A673 (cell line): ENCODE results near the gene RHEX. TPM values are rescaled to one million over a fixed set of nuclear protein-coding genes. Genes with fewer than 3 reads are reported as not detected.
"Not testable (repeated sequence)": the region's sequence is repeated elsewhere in the genome, so short reads cannot be mapped to it uniquely, and the experiment has no call there.

Source experiments
- BruUV-seq: library from RNA; stranded (reverse); fragments of 400-500 nt; replicated peaks from 2 replicates; lab custom pipeline; 2021; lab: Mats Ljungman, UMichigan
- CTCF ChIA-PET: fragments of 300-600 bp; sonication (Branson Sonifier 250); formaldehyde crosslinking; loops from one replicate; lab custom pipeline; 2022; ENCODE audit warnings: antibody characterized with exemption; lab: Charles Lee
- POLR2A ChIA-PET: fragments of 300-600 bp; sonication (Branson Sonifier 250); formaldehyde crosslinking; loops from one replicate; lab custom pipeline; 2022; ENCODE audit warnings: antibody characterized with exemption; ENCODE audit not compliant: low non-redundant PET; lab: Charles Lee
- DNase-seq: peaks from one replicate; pipeline ENCODE4 v3.0.0-alpha.2; 2015; ENCODE audit warnings: low spot score
- H3K27ac ChIP-seq: fragments of 200-600 bp; sonication (generic); 2 replicates; pipeline ENCODE4 v1.5.1; 2016; ENCODE audit warnings: mixed run types, low read depth, mild to moderate bottlenecking, mixed read lengths, antibody characterized with exemption, low read length; ENCODE audit not compliant: poor library complexity, severe bottlenecking
- H3K27me3 ChIP-seq: fragments of 200-600 bp; sonication (generic); replicated peaks from 2 replicates; pipeline ENCODE4 v1.6.1; 2017; ENCODE audit warnings: mixed run types, low read depth, mild to moderate bottlenecking, mixed read lengths, antibody characterized with exemption, low read length; ENCODE audit not compliant: insufficient read depth, poor library complexity
- H3K36me3 ChIP-seq: fragments of 200-600 bp; sonication (generic); 2 replicates; pipeline ENCODE4 v1.6.1; 2016; ENCODE audit warnings: mixed run types, mild to moderate bottlenecking, mixed read lengths, antibody characterized with exemption, low read length; ENCODE audit not compliant: insufficient read depth, poor library complexity, severe bottlenecking
- H3K4me1 ChIP-seq: fragments of 200-600 bp; sonication (generic); 2 replicates; pipeline ENCODE4 v1.6.1; 2017; ENCODE audit warnings: mixed run types, mild to moderate bottlenecking, mixed read lengths, antibody characterized with exemption, low read length; ENCODE audit not compliant: insufficient read depth, poor library complexity, severe bottlenecking
- H3K4me3 ChIP-seq: fragments of 200-600 bp; sonication (generic); 2 replicates; pipeline ENCODE4 v1.5.1; 2016; ENCODE audit warnings: low read depth, mixed run types, mild to moderate bottlenecking, mixed read lengths, low read length; ENCODE audit not compliant: poor library complexity, severe bottlenecking
- H3K9me3 ChIP-seq: fragments of 200-600 bp; sonication (generic); 2 replicates; pipeline ENCODE4 v1.6.1; 2016; ENCODE audit warnings: mixed run types, low read depth, mild to moderate bottlenecking, mixed read lengths, antibody characterized with exemption, low read length; ENCODE audit not compliant: poor library complexity, severe bottlenecking
- EZH2 ChIP-seq: fragments of 200-600 bp; sonication (generic); IDR thresholded peaks from 2 replicates; pipeline ENCODE4 v1.6.1; 2017; ENCODE audit warnings: borderline replicate concordance, low read depth, mild to moderate bottlenecking, mixed read lengths, antibody characterized with exemption, low read length; ENCODE audit not compliant: poor library complexity, severe bottlenecking
- intact Hi-C: fragments of 100-400 bp; cut with micrococcal nuclease; formaldehyde crosslinking; loops from one replicate; pipeline ENCODE4 v1.10.0; 2022; ENCODE audit not compliant: unreplicated experiment
- total RNA-seq: library from RNA; stranded (reverse); gene quantifications from 2 replicates; pipeline ENCODE4 v1.2.3, GENCODE V29; 2021
- TF ChIP-seq, protein P1 (sequence below): fragments of 300-800, 200-600 bp; sonication (generic); conservative IDR thresholded peaks from 2 replicates; pipeline ENCODE4 v1.5.1; 2017; ENCODE audit warnings: low read depth, mild to moderate bottlenecking, antibody characterized with exemption, low read length, moderate library complexity, mixed read lengths

The RHEX gene
- total RNA-seq, 1 experiment from 2014 or later = not detected

DNA sequence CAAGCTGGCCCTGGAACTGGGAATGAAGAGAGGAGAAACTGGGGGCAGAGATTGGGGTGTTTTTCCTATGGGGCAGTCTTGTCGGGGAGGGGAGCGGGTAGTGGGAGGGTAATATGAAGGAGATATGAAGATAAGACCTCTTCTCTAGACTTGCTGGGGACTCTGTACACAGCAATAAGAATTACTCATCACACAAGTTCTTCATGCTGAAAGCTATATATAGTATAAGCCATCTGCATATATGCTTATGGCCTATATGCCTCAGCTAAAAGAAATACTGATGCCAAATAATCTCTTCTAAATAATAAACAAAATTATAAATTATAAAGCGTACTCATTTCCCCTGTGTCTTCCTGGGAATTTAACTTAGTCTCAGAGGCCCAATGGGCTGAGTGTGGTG is 7.9 kb downstream of the RHEX start:
- Histone ChIP-seq H3K9me3 (no peaks in the 10 kb centered on the region), H3K27me3 (no peaks in the 10 kb centered on the region), H3K27ac (no peak overlapping the region), H3K36me3 (no peaks in the 10 kb centered on the region), H3K4me3 (no peak overlapping the region), H3K4me1 (no peaks in the 10 kb centered on the region)
- TF ChIP-seq EZH2 = no peak
- TF ChIP-seq, protein P1, sequence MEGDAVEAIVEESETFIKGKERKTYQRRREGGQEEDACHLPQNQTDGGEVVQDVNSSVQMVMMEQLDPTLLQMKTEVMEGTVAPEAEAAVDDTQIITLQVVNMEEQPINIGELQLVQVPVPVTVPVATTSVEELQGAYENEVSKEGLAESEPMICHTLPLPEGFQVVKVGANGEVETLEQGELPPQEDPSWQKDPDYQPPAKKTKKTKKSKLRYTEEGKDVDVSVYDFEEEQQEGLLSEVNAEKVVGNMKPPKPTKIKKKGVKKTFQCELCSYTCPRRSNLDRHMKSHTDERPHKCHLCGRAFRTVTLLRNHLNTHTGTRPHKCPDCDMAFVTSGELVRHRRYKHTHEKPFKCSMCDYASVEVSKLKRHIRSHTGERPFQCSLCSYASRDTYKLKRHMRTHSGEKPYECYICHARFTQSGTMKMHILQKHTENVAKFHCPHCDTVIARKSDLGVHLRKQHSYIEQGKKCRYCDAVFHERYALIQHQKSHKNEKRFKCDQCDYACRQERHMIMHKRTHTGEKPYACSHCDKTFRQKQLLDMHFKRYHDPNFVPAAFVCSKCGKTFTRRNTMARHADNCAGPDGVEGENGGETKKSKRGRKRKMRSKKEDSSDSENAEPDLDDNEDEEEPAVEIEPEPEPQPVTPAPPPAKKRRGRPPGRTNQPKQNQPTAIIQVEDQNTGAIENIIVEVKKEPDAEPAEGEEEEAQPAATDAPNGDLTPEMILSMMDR = no peak
- ChIA-PET POLR2A (no interaction called here), CTCF (no interaction called here)
- no TSS peak for BruUV-seq
- no peak for DNase-seq
- intact Hi-C loops = no loop called here

DNA sequence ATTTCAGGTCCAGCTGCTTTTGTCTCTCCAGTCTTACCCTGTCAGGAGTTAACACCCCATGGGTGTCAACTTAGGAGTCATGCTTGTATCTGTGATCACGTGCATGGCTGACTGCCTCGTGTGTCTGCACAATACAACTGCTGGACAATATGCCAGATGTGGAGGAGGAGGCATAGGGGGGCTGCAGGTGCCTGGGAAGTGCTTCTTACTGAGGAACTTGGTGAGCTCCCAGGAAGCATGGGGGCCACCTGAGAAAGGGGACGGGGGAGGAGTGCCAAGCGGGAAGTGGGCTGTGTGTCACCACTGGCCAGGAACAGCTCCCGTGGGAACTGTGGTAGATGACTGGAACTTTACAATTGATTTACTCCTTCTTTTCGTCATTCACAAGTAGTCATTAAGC is 9.5 kb downstream of the RHEX start:
- no TSS peak for BruUV-seq
- H3K4me1 ChIP-seq = no peaks in the 10 kb centered on the region
- no peaks in the 10 kb centered on the region for H3K27me3 ChIP-seq
- no peak for DNase-seq
- ChIA-PET CTCF (no interaction called here), POLR2A (no interaction called here)
- H3K27ac ChIP-seq = no peak overlapping the region
- TF ChIP-seq, protein P1 = no peak
- no peaks in the 10 kb centered on the region for H3K9me3 ChIP-seq
- H3K36me3 ChIP-seq = no peaks in the 10 kb centered on the region
- intact Hi-C loops = no loop called here
- no peak overlapping the region for H3K4me3 ChIP-seq

DNA sequence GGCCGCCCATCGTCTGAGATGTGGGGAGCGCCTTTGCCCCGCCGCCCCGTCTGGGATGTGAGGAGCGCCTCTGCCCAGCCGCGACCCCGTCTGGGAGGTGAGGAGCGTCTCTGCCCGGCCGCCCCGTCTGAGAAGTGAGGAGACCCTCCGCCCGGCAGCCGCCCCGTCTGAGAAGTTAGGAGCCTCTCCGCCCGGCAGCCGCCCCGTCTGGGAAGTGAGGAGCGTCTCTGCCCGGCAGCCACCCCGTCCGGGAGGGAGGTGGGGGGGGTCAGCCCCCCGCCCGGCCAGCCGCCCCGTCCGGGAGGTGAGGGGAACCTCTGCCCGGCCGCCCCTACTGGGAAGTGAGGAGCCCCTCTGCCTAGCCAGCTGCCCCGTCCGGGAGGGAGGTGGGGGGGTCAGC is 11.0 kb downstream of the RHEX start:
- CTCF ChIA-PET, H3K36me3 ChIP-seq, H3K27me3 ChIP-seq, H3K27ac ChIP-seq, intact Hi-C loops, H3K9me3 ChIP-seq, POLR2A ChIA-PET, H3K4me3 ChIP-seq, DNase-seq, H3K4me1 ChIP-seq, BruUV-seq: not testable (repeated sequence)

DNA sequence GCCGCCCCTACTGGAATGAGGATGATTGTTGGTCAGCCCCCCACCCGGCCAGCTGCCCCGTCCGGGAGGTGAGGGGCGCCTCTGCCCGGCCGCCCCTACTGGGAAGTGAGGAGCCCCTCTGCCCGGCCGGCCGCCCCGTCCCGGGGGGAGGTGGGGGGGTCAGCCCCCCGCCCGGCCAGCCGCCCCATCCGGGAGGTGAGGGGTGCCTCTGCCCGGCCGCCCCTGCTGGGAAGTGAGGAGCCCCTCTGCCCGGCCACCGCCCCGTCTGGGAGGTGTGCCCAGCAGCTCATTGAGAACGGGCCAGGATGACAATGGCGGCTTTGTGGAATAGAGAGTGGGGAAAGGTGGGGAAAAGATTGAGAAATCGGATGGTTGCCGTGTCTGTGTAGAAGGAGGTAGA is 11.5 kb downstream of the RHEX start:
- intact Hi-C loops, H3K36me3 ChIP-seq, H3K4me3 ChIP-seq, DNase-seq, BruUV-seq, H3K4me1 ChIP-seq, H3K27me3 ChIP-seq, POLR2A ChIA-PET, H3K27ac ChIP-seq, CTCF ChIA-PET, H3K9me3 ChIP-seq: not testable (repeated sequence)
